Esophagus muscularis mucosa (tissue), 4 donors: ENCODE results near the gene FTSJ1. TPM values are rescaled to one million over a fixed set of nuclear protein-coding genes. Genes with fewer than 3 reads are reported as not detected.
A peak's percentile ranks its signal among the peaks of the same experiment; 100 is the strongest.
"Not testable (repeated sequence)": the region's sequence is repeated elsewhere in the genome, so short reads cannot be mapped to it uniquely, and the experiment has no call there.

ENCODE experiments used
- DNase-seq: peaks from one replicate; pipeline ENCODE4 v3.0.0-alpha.2; 2017; ENCODE audit errors: extremely low spot score
- H3K27ac ChIP-seq, 4 donors: fragments of 200-600 bp; sonication (generic); replicated peaks in 1 of 4; 1 replicate in 3 of 4; 2 replicates in 1 of 4; pipeline ENCODE4 v1.5.1; 2016 to 2019; ENCODE audit warnings: mild to moderate bottlenecking in 1 of 4
- H3K27me3 ChIP-seq, 4 donors: fragments of 200-600 bp; sonication (generic); one replicate each; pipeline versions ENCODE4 v1.5.1 to v1.6.0; 2016 to 2019
- H3K36me3 ChIP-seq, 4 donors: fragments of 200-600 bp; sonication (generic); one replicate each; pipeline ENCODE4 v1.5.1; 2016 to 2019
- H3K4me1 ChIP-seq, 4 donors: fragments of 200-600 bp; sonication (generic); one replicate each; pipeline ENCODE4 v1.5.1; 2016 to 2019
- H3K4me3 ChIP-seq, 4 donors: fragments of 200-600 bp; sonication (generic); 1 replicate in 2 of 4; 2 replicates in 2 of 4; pipeline ENCODE4 v1.5.1; 2016 to 2019; ENCODE audit warnings: mild to moderate bottlenecking in 4 of 4, moderate library complexity in 1 of 4
- H3K9me3 ChIP-seq, 4 donors: fragments of 200-600 bp; sonication (generic); 1 replicate in 3 of 4; 2 replicates in 1 of 4; pipeline ENCODE4 v1.5.1; 2016 to 2019
- EP300 ChIP-seq: sonication (generic); formaldehyde crosslinking; IDR thresholded peaks from one replicate; pipeline ENCODE4 v1.6.1; 2017; ENCODE audit warnings: antibody characterized with exemption
- POLR2A ChIP-seq: fragments of 450-650 bp; IDR thresholded peaks from one replicate; pipeline ENCODE4 v1.6.1; 2017; ENCODE audit warnings: antibody characterized with exemption, moderate library complexity, mild to moderate bottlenecking, low read depth
- POLR2AphosphoS5 ChIP-seq, 2 donors: sonication (generic); formaldehyde crosslinking; IDR thresholded peaks; one replicate each; pipeline ENCODE4 v1.6.1; 2017; ENCODE audit warnings: antibody characterized with exemption in 2 of 2
- WGBS: methylation state at CpG from one replicate; pipeline ENCODE4 v1.1.5; 2018; 5-methylcytosine and 5-hydroxymethylcytosine counted together
- intact Hi-C: fragments of 100-400 bp; cut with DNase I; formaldehyde crosslinking; loops from one replicate; pipeline ENCODE4 v1.15.1; 2023
- total RNA-seq, 4 donors: library from RNA; depleted of rRNA; stranded (reverse); fragments of >200 nt; gene quantifications; one replicate each; pipeline versions ENCODE4 v1.1.0 to v1.2.1, GENCODE V29; 2016
- TF ChIP-seq, protein P1 (sequence below), 3 experiments: fragments of 200-600 bp in 2 of 3; fragments of 450-650 bp in 1 of 3; sonication (generic) in 2 of 3; IDR thresholded peaks; one replicate each; pipeline ENCODE4 v1.5.1; 2017 to 2019; ENCODE audit warnings: antibody characterized with exemption in 3 of 3, mild to moderate bottlenecking in 2 of 3, moderate library complexity in 1 of 3

Gene FTSJ1
- total RNA-seq, 4 donors from 2014 or later, result 38.5 to 47.3 (median 43.9) TPM

DNA sequence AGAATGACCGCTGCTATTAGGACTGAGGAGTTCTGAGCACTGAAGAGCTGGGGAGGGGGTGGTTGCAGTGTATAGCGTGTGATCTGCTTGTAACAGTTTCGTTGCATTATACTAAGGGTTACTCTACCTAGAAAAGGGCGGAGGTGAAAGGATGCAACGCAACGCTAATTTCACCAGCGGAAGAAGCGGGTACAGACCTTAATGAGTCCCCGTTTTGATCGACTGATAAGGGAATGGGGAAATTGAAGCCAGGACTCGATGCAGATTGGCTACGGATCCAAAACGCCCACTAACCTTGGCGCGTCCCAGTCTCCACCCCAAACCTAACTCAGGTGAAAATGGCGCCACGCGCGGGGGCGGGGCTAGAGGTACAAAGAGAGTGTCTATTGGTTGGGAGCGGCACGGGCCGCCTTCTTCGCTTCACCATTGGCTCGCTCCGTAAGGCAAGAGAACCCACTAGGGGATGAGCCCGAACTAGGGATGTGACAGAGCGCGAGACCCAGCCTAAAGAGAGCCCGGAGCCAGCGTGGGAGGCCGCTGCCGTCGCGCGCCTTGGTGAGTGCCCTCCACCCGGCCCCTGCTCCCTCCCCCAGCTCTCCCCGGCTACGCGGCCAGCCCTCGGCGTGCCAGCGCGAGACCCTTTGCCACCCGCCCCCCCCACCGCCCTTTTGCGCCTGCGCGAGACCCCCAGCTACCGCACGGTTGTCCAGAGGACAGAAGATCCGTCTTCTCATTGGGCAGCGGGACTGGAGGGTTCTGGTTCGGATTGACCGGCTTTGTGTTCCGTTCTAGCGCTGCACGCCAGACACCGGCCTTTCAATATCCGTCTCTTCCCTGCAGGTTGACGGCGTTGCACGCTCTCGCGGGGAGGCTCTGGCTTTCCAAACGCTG, 45.6 kb downstream of the FTSJ1 start, which contains the start of gene EBP:
TSS of gene EBP (plus strand) at position 456 of the 891 bp plus-strand sequence. CDS start 1,964 bp downstream, outside the sequence.
- H3K36me3 ChIP-seq, result peaks cover 0 to 9% (median 0%) of the 10 kb centered on the region in 4 donors
- H3K4me1 ChIP-seq, result peaks cover 0 to 15% (median 11%) of the 10 kb centered on the region in 4 donors
- TF ChIP-seq POLR2A (no peak), EP300 (no peak), POLR2AphosphoS5 (IDR thresholded peaks at IDR 0.05) (peak; percentile 64 to 81)
- TF ChIP-seq, protein P1, sequence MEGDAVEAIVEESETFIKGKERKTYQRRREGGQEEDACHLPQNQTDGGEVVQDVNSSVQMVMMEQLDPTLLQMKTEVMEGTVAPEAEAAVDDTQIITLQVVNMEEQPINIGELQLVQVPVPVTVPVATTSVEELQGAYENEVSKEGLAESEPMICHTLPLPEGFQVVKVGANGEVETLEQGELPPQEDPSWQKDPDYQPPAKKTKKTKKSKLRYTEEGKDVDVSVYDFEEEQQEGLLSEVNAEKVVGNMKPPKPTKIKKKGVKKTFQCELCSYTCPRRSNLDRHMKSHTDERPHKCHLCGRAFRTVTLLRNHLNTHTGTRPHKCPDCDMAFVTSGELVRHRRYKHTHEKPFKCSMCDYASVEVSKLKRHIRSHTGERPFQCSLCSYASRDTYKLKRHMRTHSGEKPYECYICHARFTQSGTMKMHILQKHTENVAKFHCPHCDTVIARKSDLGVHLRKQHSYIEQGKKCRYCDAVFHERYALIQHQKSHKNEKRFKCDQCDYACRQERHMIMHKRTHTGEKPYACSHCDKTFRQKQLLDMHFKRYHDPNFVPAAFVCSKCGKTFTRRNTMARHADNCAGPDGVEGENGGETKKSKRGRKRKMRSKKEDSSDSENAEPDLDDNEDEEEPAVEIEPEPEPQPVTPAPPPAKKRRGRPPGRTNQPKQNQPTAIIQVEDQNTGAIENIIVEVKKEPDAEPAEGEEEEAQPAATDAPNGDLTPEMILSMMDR (IDR thresholded peaks at IDR 0.05), result no peak
- no peaks in the 10 kb centered on the region for H3K27me3 ChIP-seq
- 53% methylated on average over 59 of the region's 66 CpGs for WGBS
- peak within 1 kb of the TSS; percentile 79 to 88 (median 82) for H3K27ac ChIP-seq
- H3K4me3 ChIP-seq, result peak within 1 kb of the TSS; percentile 60 to 73 (median 65)
- no peaks in the 10 kb centered on the region for H3K9me3 ChIP-seq
- intact Hi-C loops, result no loop called here
- DNase-seq, result peak; percentile 97

DNA sequence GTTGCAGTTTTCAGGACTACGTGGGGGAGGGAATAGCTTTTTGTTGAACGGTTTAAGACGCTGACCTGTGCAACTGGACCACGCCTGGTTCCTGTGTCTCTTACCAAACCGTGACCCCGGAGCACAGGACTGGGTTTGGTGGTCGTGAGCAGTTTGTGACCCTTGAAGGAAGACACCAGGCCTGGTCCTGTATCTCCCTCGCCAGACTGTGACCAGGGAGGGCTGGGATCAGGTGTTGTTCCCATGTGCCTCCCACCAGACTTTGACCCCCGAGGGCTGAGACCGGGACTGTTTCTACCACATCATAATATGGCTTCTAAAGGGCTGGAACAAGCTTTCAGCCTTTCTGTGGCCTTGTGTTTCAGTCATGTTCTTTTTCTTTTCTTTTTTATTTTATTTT, 46.3 kb downstream of the FTSJ1 start:
- WGBS, result 38% methylated on average over 10 of the region's 10 CpGs
- peaks cover 0 to 10% (median 5%) of the 10 kb centered on the region in 4 donors for H3K36me3 ChIP-seq
- H3K9me3 ChIP-seq, result no peaks in the 10 kb centered on the region
- peak overlapping the region; percentile 60 to 73 (median 65) for H3K4me3 ChIP-seq
- peak overlapping the region; percentile 79 to 88 (median 82) for H3K27ac ChIP-seq
- DNase-seq, result no peak
- no peaks in the 10 kb centered on the region for H3K27me3 ChIP-seq
- H3K4me1 ChIP-seq, result peaks cover 0 to 15% (median 11%) of the 10 kb centered on the region in 4 donors
- no peak for TF ChIP-seq POLR2A
- TF ChIP-seq EP300, result no peak
- no peak for TF ChIP-seq POLR2AphosphoS5 (IDR thresholded peaks at IDR 0.05)
- TF ChIP-seq, protein P1 (IDR thresholded peaks at IDR 0.05), result no peak
- intact Hi-C loops, result no loop called here

DNA sequence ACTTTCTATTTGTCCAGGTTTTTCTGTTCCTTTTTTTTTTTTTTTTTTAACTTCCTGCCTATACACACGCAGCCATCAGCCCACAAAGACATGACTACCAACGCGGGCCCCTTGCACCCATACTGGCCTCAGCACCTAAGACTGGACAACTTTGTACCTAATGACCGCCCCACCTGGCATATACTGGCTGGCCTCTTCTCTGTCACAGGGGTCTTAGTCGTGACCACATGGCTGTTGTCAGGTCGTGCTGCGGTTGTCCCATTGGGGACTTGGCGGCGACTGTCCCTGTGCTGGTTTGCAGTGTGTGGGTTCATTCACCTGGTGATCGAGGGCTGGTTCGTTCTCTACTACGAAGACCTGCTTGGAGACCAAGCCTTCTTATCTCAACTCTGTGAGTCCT, 47.7 kb downstream of the FTSJ1 start:
- Histone ChIP-seq H3K4me3 (no peak overlapping the region), H3K36me3 (peaks cover 0 to 24% (median 17%) of the 10 kb centered on the region in 4 donors), H3K27me3 (no peaks in the 10 kb centered on the region), H3K4me1 (peaks cover 0 to 15% (median 11%) of the 10 kb centered on the region in 4 donors), H3K9me3 (no peaks in the 10 kb centered on the region), H3K27ac (no peak overlapping the region)
- TF ChIP-seq, protein P1 (IDR thresholded peaks at IDR 0.05), result no peak
- TF ChIP-seq EP300, result no peak
- intact Hi-C loops, result no loop called here
- DNase-seq, result no peak
- WGBS, result 83% methylated on average over 9 of the region's 12 CpGs

DNA sequence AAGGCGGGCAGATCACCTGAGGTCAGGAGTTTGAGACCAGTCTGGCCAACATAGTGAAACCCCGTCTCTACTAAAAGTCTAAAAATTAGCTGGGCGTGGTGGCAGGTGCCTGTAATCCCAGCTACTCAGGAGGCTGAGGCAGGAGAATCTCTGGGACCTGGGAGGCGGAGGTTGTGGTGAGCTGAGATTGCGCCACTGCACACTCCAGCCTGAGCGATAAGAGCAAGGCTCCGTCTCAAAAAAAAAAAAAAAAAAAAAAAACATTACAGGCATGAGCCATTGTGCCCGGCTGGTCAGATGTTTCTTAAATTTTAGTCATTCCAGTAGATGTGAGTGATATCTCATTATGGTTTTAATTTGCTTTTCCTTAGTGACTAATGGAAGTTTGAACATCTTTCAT, 49.9 kb downstream of the FTSJ1 start:
- H3K27ac ChIP-seq, H3K27me3 ChIP-seq, intact Hi-C loops, H3K9me3 ChIP-seq, DNase-seq, H3K4me3 ChIP-seq: not testable (repeated sequence)
- Histone ChIP-seq H3K36me3 (peaks cover 0 to 25% (median 19%) of the 10 kb centered on the region in 4 donors), H3K4me1 (peaks cover 0 to 15% (median 11%) of the 10 kb centered on the region in 4 donors)
- 88% methylated on average over 7 of the region's 8 CpGs for WGBS

DNA sequence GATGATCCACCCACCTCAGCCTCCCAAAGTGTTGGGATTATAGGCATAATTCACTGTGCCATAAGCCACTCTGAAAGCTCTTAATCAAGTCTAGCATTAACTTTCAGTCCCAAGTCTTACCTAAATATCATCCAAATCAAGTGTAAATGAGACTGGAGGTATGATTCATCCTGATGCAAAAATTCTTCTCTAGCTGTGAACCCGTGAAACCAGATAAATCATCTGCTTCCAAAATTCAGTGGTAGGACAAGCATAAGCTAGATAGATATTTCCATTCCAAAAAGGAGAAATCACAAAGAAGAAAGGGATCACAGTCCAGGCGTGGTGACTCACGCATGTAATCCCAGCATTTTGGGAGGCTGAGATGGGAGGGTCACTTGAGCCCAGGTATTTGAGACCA, 54.7 kb downstream of the FTSJ1 start:
- Histone ChIP-seq H3K4me1 (no peaks in the 10 kb centered on the region), H3K9me3 (no peaks in the 10 kb centered on the region), H3K27me3 (no peaks in the 10 kb centered on the region), H3K4me3 (no peak overlapping the region), H3K36me3 (peaks cover 0 to 25% (median 19%) of the 10 kb centered on the region in 4 donors), H3K27ac (no peak overlapping the region)
- 74% methylated on average over 3 of the region's 3 CpGs for WGBS
- intact Hi-C loops, result no loop called here
- DNase-seq, result no peak
- TF ChIP-seq POLR2A (no peak), EP300 (no peak), POLR2AphosphoS5 (IDR thresholded peaks at IDR 0.05) (no peak)
- TF ChIP-seq, protein P1 (IDR thresholded peaks at IDR 0.05), result no peak
